T-cell (primary cell): ENCODE results near the gene TSC22D1. TPM values are rescaled to one million over a fixed set of nuclear protein-coding genes. Genes with fewer than 3 reads are reported as not detected.

Experiments used
- ATAC-seq, 4 experiments: fragments of 200-7000 bp in 3 of 4; fragments of 150-1000 bp in 1 of 4; cut with Tn5 transposase; replicated peaks in 1 of 4; 1 replicate in 3 of 4; 2 replicates in 1 of 4; pipeline ENCODE4 v1.10.0; 2021; ENCODE audit warnings: moderate library complexity in 3 of 4, mild to moderate bottlenecking in 2 of 4, moderate number of reproducible peaks in 1 of 4
- CTCF ChIA-PET, 2 donors: fragments of 300-600 bp; sonication (Branson Sonifier 250); formaldehyde crosslinking; loops; one replicate each; lab custom pipeline; 2022; ENCODE audit warnings: antibody characterized with exemption in 2 of 2; lab: Charles Lee
- POLR2A ChIA-PET, 2 donors: fragments of 300-600 bp; sonication (Branson Sonifier 250); formaldehyde crosslinking; loops; one replicate each; lab custom pipeline; 2022; ENCODE audit warnings: antibody characterized with exemption in 2 of 2; lab: Charles Lee
- DNase-seq, 35 experiments: peaks; one replicate each; pipeline versions ENCODE4 v3.0.0 to v3.0.0-alpha.2; 2013 to 2023
- H3K27ac ChIP-seq: one replicate; pipeline ENCODE4 v1.5.1; 2013; ENCODE audit warnings: low read length
- H3K27me3 ChIP-seq, 2 experiments: replicated peaks in 1 of 2; 1 replicate in 1 of 2; 2 replicates in 1 of 2; pipeline versions ENCODE4 v1.6.1 to v1.7.0; 2013; ENCODE audit warnings: low read length in 1 of 2, mixed read lengths in 1 of 2; ENCODE audit not compliant: control insufficient read depth in 2 of 2, insufficient read depth in 2 of 2; ENCODE audit errors: extremely low read depth in 1 of 2
- H3K36me3 ChIP-seq, 2 donors: 1 replicate in 1 of 2; 2 replicates in 1 of 2; pipeline versions ENCODE4 v1.6.1 to v1.7.0; 2013; ENCODE audit warnings: low read length in 1 of 2; ENCODE audit not compliant: control insufficient read depth in 2 of 2, insufficient read depth in 1 of 2; ENCODE audit errors: extremely low read depth in 1 of 2
- H3K4me1 ChIP-seq, 2 experiments: 1 replicate in 1 of 2; 2 replicates in 1 of 2; pipeline versions ENCODE4 v1.6.1 to v1.7.0; 2013; ENCODE audit warnings: low read length in 2 of 2, mixed read lengths in 1 of 2; ENCODE audit not compliant: insufficient read depth in 2 of 2, control insufficient read depth in 1 of 2; ENCODE audit errors: extremely low read depth in 1 of 2
- H3K4me3 ChIP-seq, 2 donors: 1 replicate in 1 of 2; 2 replicates in 1 of 2; pipeline versions ENCODE4 v1.5.1 to v1.7.0; 2013; ENCODE audit warnings: mild to moderate bottlenecking in 2 of 2, low read length in 1 of 2, moderate library complexity in 1 of 2; ENCODE audit not compliant: control insufficient read depth in 1 of 2; ENCODE audit errors: extremely low read depth in 1 of 2
- H3K9me3 ChIP-seq: 2 replicates; pipeline ENCODE4 v1.7.0; 2013
- H3K27ac Mint-ChIP-seq, 2 donors: one replicate each; pipeline ENCODE4 v1.8.0; 2020 to 2021; ENCODE audit warnings: mild to moderate bottlenecking in 2 of 2, mixed read lengths in 2 of 2
- H3K27me3 Mint-ChIP-seq, 2 donors: one replicate each; pipeline ENCODE4 v1.8.0; 2021 to 2022; ENCODE audit warnings: mixed read lengths in 2 of 2
- H3K36me3 Mint-ChIP-seq: one replicate; pipeline ENCODE4 v1.8.0; 2021; ENCODE audit warnings: mixed read lengths
- H3K4me1 Mint-ChIP-seq, 3 donors: one replicate each; pipeline ENCODE4 v1.8.0; 2020 to 2022; ENCODE audit warnings: mixed read lengths in 3 of 3, mild to moderate bottlenecking in 1 of 3
- H3K4me3 Mint-ChIP-seq, 3 donors: one replicate each; pipeline ENCODE4 v1.8.0; 2020 to 2022; ENCODE audit warnings: mild to moderate bottlenecking in 3 of 3, mixed read lengths in 3 of 3, moderate library complexity in 3 of 3
- H3K9me3 Mint-ChIP-seq, 3 donors: one replicate each; pipeline ENCODE4 v1.8.0; 2020 to 2022; ENCODE audit warnings: mixed read lengths in 3 of 3
- WGBS: methylation state at CpG from one replicate; pipeline ENCODE4 v1.1.5; 2013; ENCODE audit warnings: missing lambda C conversion rate; ENCODE audit not compliant: insufficient coverage; 5-methylcytosine and 5-hydroxymethylcytosine counted together
- total RNA-seq, 35 experiments: library from RNA in 6 of 35; stranded (reverse) in 6 of 35; fragments of 120-200 nt in 1 of 35; gene quantifications; one replicate each; pipeline versions ENCODE4 v1.2.1 to v1.2.4 and lab custom pipeline; 2013 to 2026

Gene TSC22D1
- total RNA-seq, 5 donors from 2014 or later (not counting 1 experiment from before 2014, with no cell fraction given), result 32.5 to 40.4 (median 36.4) TPM

GRCh38 chr13:44386913-44387556 lies 189.1 kb downstream of the TSC22D1 start:
- no peak overlapping the region for H3K27ac ChIP-seq
- H3K36me3 Mint-ChIP-seq, result no peaks in the 10 kb centered on the region
- no peaks in the 10 kb centered on the region for H3K4me1 Mint-ChIP-seq
- no peaks in the 10 kb centered on the region for H3K4me1 ChIP-seq
- POLR2A ChIA-PET, result interaction anchor here in 1 of 2 donors (0.6 kb wide), 1 partner anchor 567 kb away, joined by 3 read pairs; no protein-coding TSS in a partner anchor
- H3K36me3 ChIP-seq, result no peaks in the 10 kb centered on the region
- H3K27me3 Mint-ChIP-seq, result peaks cover 0 to 5% of the 10 kb centered on the region in 2 donors
- no peaks in the 10 kb centered on the region for H3K9me3 Mint-ChIP-seq
- ATAC-seq (no peak), DNase-seq (no peak)
- H3K27me3 ChIP-seq, result no peaks in the 10 kb centered on the region
- H3K9me3 ChIP-seq, result no peaks in the 10 kb centered on the region
- no peak overlapping the region for H3K27ac Mint-ChIP-seq
- no peak overlapping the region for H3K4me3 ChIP-seq
- CTCF ChIA-PET, result no interaction called here
- WGBS, result 47% methylated on average over 3 of the region's 7 CpGs
- H3K4me3 Mint-ChIP-seq, result no peak overlapping the region

DNA sequence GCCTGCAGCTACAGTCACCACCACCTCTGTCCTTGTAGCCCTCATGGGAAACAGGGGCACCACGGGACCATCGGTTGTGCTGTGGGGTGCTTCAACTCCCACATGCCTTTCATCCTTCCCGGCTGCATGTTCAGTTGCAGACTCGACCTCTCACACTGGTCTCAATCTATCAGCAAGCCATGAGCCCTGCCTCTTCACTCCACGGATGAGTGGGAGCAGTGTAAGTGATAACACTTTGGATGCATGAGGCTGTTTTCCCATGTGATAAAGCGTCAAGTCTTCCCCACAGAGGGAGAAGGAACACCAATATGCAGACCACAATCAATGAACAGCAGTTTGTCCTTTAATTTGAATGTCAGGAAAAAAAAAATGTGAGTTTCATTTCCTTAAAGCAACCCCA lies 190.3 kb downstream of the TSC22D1 start:
- peaks cover 0 to 2% of the 10 kb centered on the region in 2 donors for H3K27me3 Mint-ChIP-seq
- H3K9me3 ChIP-seq, result no peaks in the 10 kb centered on the region
- no peak overlapping the region for H3K4me3 ChIP-seq
- H3K9me3 Mint-ChIP-seq, result no peaks in the 10 kb centered on the region
- no CpG with 5 or more reads among the region's 6 CpGs for WGBS
- ATAC-seq (no peak), DNase-seq (no peak)
- no peaks in the 10 kb centered on the region for H3K36me3 Mint-ChIP-seq
- no peak overlapping the region for H3K4me3 Mint-ChIP-seq
- CTCF ChIA-PET, result no interaction called here
- no peaks in the 10 kb centered on the region for H3K27me3 ChIP-seq
- H3K27ac ChIP-seq, result no peak overlapping the region
- H3K4me1 ChIP-seq, result no peaks in the 10 kb centered on the region
- no peaks in the 10 kb centered on the region for H3K36me3 ChIP-seq
- POLR2A ChIA-PET, result no interaction called here
- H3K4me1 Mint-ChIP-seq, result no peaks in the 10 kb centered on the region
- no peak overlapping the region for H3K27ac Mint-ChIP-seq

GRCh38 chr13:44385401-44385800 lies 190.7 kb downstream of the TSC22D1 start:
- no peak for DNase-seq
- CTCF ChIA-PET, result no interaction called here
- H3K36me3 Mint-ChIP-seq, result no peaks in the 10 kb centered on the region
- H3K4me1 ChIP-seq, result no peaks in the 10 kb centered on the region
- ATAC-seq, result no peak
- no peak overlapping the region for H3K27ac ChIP-seq
- H3K36me3 ChIP-seq, result no peaks in the 10 kb centered on the region
- no peaks in the 10 kb centered on the region for H3K4me1 Mint-ChIP-seq
- peaks cover 0 to 1% of the 10 kb centered on the region in 2 donors for H3K27me3 Mint-ChIP-seq
- H3K27me3 ChIP-seq, result no peaks in the 10 kb centered on the region
- POLR2A ChIA-PET, result no interaction called here
- WGBS, result no CpG with 5 or more reads among the region's 3 CpGs
- no peaks in the 10 kb centered on the region for H3K9me3 Mint-ChIP-seq
- no peak overlapping the region for H3K4me3 Mint-ChIP-seq
- H3K4me3 ChIP-seq, result no peak overlapping the region
- no peak overlapping the region for H3K27ac Mint-ChIP-seq
- no peaks in the 10 kb centered on the region for H3K9me3 ChIP-seq

GRCh38 chr13:44384778-44385177 lies 191.4 kb downstream of the TSC22D1 start:
- no CpG with 5 or more reads among the region's 1 CpG for WGBS
- Histone ChIP-seq H3K27me3 (no peaks in the 10 kb centered on the region), H3K36me3 (no peaks in the 10 kb centered on the region), H3K9me3 (no peaks in the 10 kb centered on the region), H3K27ac (no peak overlapping the region), H3K4me3 (no peak overlapping the region), H3K4me1 (no peaks in the 10 kb centered on the region)
- CTCF ChIA-PET, result no interaction called here
- Mint-ChIP-seq H3K36me3 (no peaks in the 10 kb centered on the region), H3K4me3 (no peak overlapping the region), H3K4me1 (no peaks in the 10 kb centered on the region), H3K27ac (no peak overlapping the region), H3K27me3 (peaks cover 0 to under 1% of the 10 kb centered on the region in 2 donors), H3K9me3 (no peaks in the 10 kb centered on the region)
- DNase-seq (no peak), ATAC-seq (no peak)
- POLR2A ChIA-PET, result no interaction called here

GRCh38 chr13:44383945-44384344 lies 192.2 kb downstream of the TSC22D1 start:
- H3K4me1 ChIP-seq, result no peaks in the 10 kb centered on the region
- ChIA-PET POLR2A (no interaction called here), CTCF (no interaction called here)
- H3K9me3 ChIP-seq, result no peaks in the 10 kb centered on the region
- DNase-seq (no peak), ATAC-seq (no peak)
- H3K36me3 ChIP-seq, result no peaks in the 10 kb centered on the region
- 74% methylated on average over 4 of the region's 5 CpGs for WGBS
- Mint-ChIP-seq H3K4me1 (no peaks in the 10 kb centered on the region), H3K27me3 (no peaks in the 10 kb centered on the region), H3K9me3 (no peaks in the 10 kb centered on the region), H3K36me3 (no peaks in the 10 kb centered on the region), H3K27ac (no peak overlapping the region), H3K4me3 (no peak overlapping the region)
- no peak overlapping the region for H3K27ac ChIP-seq
- no peak overlapping the region for H3K4me3 ChIP-seq
- H3K27me3 ChIP-seq, result no peaks in the 10 kb centered on the region

DNA sequence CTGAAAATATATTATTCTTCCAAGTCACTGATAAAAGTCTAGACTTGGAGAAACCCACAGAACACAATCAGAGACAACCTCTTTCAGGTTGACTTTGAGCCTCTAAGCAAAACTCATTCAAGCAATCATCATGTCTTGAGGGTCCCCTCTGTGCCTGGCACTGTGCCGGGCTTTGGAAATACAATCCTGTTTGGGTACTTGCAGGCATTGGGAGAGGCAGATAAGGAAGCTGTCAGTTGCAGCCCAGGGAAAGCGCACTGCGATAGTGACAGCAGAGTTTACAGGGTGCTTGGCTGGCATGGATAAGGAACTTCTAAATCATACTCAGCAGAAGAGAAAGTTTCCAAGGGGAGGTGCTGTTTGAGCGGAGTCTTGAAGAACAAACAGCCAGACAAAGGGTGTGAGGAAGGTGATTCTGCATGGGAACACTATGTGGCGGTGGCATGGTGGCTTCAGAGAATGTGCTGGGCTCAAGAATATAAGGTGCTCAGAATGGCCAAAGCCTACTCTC lies 193.4 kb downstream of the TSC22D1 start:
- Mint-ChIP-seq H3K27ac (no peak overlapping the region), H3K4me3 (no peak overlapping the region), H3K27me3 (peaks cover 0 to 2% of the 10 kb centered on the region in 2 donors), H3K4me1 (no peaks in the 10 kb centered on the region), H3K9me3 (no peaks in the 10 kb centered on the region), H3K36me3 (no peaks in the 10 kb centered on the region)
- H3K9me3 ChIP-seq, result no peaks in the 10 kb centered on the region
- DNase-seq (no peak), ATAC-seq (no peak)
- CTCF ChIA-PET, result interaction anchor here (0.7 kb wide), 2 partner anchors 14 to 730 kb away, joined by 3 to 4 read pairs; no protein-coding TSS in a partner anchor
- H3K27me3 ChIP-seq, result no peaks in the 10 kb centered on the region
- POLR2A ChIA-PET, result interaction anchor here (0.6 to 0.7 kb wide), 3 partner anchors 18 to 1564 kb away, joined by 3 read pairs; no protein-coding TSS in a partner anchor
- no peak overlapping the region for H3K4me3 ChIP-seq
- 89% methylated on average over 2 of the region's 5 CpGs for WGBS
- no peaks in the 10 kb centered on the region for H3K4me1 ChIP-seq
- no peak overlapping the region for H3K27ac ChIP-seq
- no peaks in the 10 kb centered on the region for H3K36me3 ChIP-seq
